ENCODE data around the gene MYCN.
A peak's percentile ranks its signal among the peaks of the same experiment; 100 is the strongest.
"Not testable (repeated sequence)": the region's sequence is repeated elsewhere in the genome, so short reads cannot be mapped to it uniquely, and the experiment has no call there.

The MYCN gene

DNA sequence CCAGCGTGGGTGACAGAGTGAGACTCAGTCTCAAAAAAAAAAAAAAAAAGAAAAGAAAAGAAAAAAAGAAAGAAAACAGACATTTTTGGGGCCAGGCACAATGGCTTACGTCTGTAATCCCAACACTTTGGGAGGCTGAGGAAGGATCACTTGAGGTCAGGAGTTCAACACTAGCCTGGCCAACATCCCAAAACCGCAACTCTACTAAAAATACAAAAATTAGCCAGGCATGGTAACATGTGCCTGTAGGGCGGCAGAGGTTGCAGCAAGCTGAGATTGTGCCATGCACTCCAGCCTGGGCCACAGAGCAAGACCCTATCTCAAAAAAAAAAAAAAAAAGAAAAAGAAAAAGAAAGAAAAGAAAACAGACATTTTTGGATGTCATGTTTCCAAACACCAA, 24.8 kb upstream of the MYCN start:
- not testable (repeated sequence) for ATAC-seq; H3K4me3 Mint-ChIP-seq; H3K4me1 Mint-ChIP-seq; H3K27ac Mint-ChIP-seq; H3K27me3 Mint-ChIP-seq; DNase-seq; H3K9me3 Mint-ChIP-seq; H3K36me3 Mint-ChIP-seq (ENCODE audit: low read depth)

DNA sequence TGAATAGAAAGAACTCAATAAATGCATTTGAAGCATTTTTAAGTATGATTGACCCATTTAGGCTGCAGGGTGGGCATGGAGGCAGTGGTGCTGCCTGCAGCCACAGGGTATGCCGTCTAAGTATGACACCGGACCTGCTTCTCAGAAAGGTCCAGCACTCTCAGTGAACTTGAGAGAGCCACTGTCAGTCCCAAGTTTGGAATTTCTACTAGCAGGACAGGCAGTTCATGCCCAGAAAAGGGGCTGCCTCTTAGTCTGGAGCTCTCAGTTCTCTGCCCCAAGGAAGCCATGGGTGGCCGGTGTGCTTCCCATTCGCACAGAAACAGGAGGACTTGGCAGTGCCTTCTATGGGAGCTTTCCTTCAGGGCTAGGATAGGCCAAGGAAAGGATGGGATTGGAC, 24.0 kb upstream of the MYCN start:
- H3K4me1 Mint-ChIP-seq, result no peaks in the 10 kb centered on the region
- H3K27me3 Mint-ChIP-seq, result no peaks in the 10 kb centered on the region
- ATAC-seq, result no peak
- H3K27ac Mint-ChIP-seq, result no peak overlapping the region
- no peaks in the 10 kb centered on the region for H3K36me3 Mint-ChIP-seq (ENCODE audit: low read depth)
- no peaks in the 10 kb centered on the region for H3K9me3 Mint-ChIP-seq
- H3K4me3 Mint-ChIP-seq, result no peak overlapping the region
- DNase-seq, result no peak

DNA sequence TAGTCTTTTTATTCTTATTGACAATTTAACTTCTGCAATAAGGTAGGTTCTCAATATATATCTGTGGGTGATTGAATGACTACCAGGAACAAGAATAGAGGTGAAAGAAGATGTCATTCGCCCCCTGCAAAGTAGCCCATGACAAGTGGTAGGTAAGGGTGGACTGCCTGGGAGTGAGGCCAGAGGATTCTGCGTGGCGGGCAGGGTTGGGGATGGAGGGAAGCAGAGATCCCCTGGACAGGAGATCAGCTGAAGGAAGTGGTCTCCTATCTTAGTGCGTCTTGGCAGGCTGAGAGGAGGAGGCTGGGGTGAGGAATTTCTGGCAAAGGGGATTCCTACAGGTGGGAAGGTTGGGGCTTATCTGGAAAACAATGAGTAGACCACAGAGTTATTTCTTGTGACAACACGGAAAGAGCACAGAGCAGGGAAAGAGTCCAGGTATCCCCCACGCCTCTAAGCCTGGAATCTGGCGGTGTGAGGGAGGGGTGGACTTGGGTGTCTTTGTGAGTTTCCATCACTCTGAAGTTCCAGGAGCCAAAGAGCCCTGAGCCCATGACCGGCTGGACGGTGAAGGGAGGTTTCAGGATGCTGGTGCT, 21.5 kb upstream of the MYCN start:
- H3K27me3 Mint-ChIP-seq, result no peaks in the 10 kb centered on the region
- no peak for ATAC-seq
- no peak overlapping the region for H3K4me3 Mint-ChIP-seq
- H3K9me3 Mint-ChIP-seq, result no peaks in the 10 kb centered on the region
- no peak overlapping the region for H3K27ac Mint-ChIP-seq
- DNase-seq, result no peak
- no peaks in the 10 kb centered on the region for H3K4me1 Mint-ChIP-seq
- H3K36me3 Mint-ChIP-seq (ENCODE audit: low read depth), result no peaks in the 10 kb centered on the region

DNA sequence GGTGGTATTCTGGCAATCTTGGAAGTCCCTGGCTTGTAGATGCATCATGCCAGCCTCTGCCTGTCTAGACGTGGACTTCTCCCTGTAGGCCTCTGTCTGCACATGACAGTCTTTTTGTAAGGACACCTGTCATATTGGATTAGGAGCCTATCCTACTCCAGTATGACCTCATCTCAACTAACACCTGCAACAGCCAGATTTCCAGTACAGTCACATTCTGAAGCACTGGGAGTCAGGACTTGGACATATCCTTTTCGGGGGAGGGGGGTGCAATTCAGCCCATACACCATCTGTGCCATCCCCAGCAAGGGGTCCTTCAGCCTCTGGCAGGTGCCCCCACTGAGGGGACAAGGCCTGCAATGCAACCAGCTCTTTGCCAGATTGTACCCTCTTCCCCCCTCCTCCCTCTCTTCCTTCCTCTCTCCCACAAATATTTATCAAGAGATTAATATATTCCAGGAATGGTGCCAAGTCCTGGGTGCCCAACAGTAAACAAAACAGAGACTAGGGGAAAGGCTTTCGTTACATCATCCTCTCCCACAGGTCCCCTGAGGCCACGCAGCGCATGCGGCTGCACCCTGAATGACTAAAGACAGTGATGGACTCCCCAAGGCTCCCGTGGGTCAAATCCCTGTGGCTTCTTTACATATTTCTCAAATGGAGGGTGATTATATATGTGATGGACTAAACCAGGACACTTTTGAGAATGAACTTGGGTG, 20.5 kb upstream of the MYCN start:
- no peak overlapping the region for H3K27ac Mint-ChIP-seq
- no peaks in the 10 kb centered on the region for H3K9me3 Mint-ChIP-seq
- no peaks in the 10 kb centered on the region for H3K4me1 Mint-ChIP-seq
- H3K27me3 Mint-ChIP-seq, result no peaks in the 10 kb centered on the region
- ATAC-seq (no peak), DNase-seq (no peak)
- no peaks in the 10 kb centered on the region for H3K36me3 Mint-ChIP-seq (ENCODE audit: low read depth)
- H3K4me3 Mint-ChIP-seq, result no peak overlapping the region

DNA sequence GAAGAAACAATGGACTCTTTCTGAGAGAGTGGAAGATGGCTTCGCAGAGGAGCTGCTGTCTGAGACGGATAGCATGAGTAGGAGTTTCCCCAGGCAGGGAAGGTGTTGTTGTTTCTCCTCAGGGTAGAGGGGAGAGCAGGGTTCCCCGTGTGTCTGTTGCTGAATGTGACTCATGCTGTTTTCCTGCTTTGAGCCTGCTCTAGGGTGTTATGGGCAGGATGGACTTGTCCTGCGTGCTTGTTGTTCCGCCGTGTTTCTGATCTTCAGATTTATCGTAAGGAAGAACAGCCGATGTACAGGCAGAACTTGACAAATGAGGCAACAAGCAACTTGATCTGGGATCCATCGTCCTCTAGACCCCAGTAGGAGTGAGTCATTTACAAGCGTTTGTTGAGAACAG, 19.7 kb upstream of the MYCN start:
- H3K27ac Mint-ChIP-seq, result no peak overlapping the region
- no peaks in the 10 kb centered on the region for H3K27me3 Mint-ChIP-seq
- no peak overlapping the region for H3K4me3 Mint-ChIP-seq
- ATAC-seq (no peak), DNase-seq (no peak)
- no peaks in the 10 kb centered on the region for H3K4me1 Mint-ChIP-seq
- no peaks in the 10 kb centered on the region for H3K36me3 Mint-ChIP-seq (ENCODE audit: low read depth)
- H3K9me3 Mint-ChIP-seq, result no peaks in the 10 kb centered on the region

DNA sequence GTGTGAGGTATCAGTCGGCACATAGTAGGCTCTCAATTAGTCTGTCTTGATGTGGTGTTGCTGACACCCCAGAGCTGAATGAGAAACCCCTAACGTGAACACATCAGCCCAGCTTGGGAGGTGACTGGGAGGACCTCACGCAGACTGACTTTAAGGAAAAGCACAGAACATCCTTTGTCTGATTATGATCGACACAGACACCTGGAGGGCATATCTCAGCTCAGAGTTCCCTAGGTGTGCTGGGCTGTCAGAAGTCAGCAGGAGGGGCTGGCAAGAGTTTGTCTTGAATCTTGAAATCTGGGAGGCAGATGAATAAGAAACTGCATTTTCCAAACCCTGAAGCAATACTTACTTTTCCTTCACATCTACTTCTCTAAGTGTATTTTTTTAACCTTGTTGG, 16.8 kb upstream of the MYCN start:
- Mint-ChIP-seq H3K4me3 (no peak overlapping the region), H3K27me3 (no peaks in the 10 kb centered on the region), H3K9me3 (no peaks in the 10 kb centered on the region), H3K36me3 (ENCODE audit: low read depth) (no peaks in the 10 kb centered on the region), H3K4me1 (no peaks in the 10 kb centered on the region), H3K27ac (no peak overlapping the region)
- DNase-seq (no peak), ATAC-seq (no peak)

DNA sequence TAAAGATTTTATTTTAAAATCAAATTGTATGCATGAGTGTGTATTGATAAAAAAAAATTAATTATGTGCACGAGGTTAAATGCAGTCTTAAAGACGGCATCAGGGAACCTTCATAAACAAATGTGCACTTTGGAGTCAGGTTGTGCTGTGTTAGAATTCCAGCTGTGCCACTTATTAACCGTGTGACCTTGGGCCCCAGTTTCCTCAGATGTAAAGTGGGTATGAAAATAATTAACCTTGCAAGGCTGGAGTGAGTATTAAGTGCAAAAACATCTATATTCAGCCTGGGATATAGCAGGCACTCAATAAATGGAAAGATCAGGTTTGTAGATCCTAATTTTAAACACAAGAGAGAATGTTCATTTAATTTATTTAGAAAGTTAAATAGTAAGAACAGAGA, 14.5 kb upstream of the MYCN start:
- Mint-ChIP-seq H3K36me3 (ENCODE audit: low read depth) (no peaks in the 10 kb centered on the region), H3K27ac (no peak overlapping the region), H3K4me3 (no peak overlapping the region), H3K4me1 (no peaks in the 10 kb centered on the region), H3K9me3 (no peaks in the 10 kb centered on the region), H3K27me3 (no peaks in the 10 kb centered on the region)
- ATAC-seq (no peak), DNase-seq (no peak)

DNA sequence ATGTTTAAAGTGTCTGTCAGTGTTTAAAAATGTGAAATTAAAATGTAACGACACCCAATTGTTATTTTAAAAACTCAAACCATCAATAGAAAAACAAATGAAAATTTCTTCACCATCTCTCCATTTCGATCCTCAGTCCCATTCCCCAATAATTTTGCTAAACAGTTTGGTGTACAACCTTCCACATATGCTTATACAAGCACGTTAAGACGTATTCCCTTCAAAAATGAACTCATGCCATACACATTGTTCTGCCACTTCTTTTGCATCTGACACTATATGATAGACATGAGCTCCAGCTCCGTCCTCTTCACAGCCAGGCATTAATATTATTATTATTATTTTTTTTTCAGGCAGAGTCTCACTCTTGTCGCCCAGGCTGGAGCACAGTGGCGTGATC, 14.1 kb upstream of the MYCN start:
- Mint-ChIP-seq H3K4me3 (no peak overlapping the region), H3K4me1 (no peaks in the 10 kb centered on the region), H3K27me3 (no peaks in the 10 kb centered on the region), H3K36me3 (ENCODE audit: low read depth) (no peaks in the 10 kb centered on the region), H3K9me3 (no peaks in the 10 kb centered on the region), H3K27ac (no peak overlapping the region)
- DNase-seq (no peak), ATAC-seq (no peak)

DNA sequence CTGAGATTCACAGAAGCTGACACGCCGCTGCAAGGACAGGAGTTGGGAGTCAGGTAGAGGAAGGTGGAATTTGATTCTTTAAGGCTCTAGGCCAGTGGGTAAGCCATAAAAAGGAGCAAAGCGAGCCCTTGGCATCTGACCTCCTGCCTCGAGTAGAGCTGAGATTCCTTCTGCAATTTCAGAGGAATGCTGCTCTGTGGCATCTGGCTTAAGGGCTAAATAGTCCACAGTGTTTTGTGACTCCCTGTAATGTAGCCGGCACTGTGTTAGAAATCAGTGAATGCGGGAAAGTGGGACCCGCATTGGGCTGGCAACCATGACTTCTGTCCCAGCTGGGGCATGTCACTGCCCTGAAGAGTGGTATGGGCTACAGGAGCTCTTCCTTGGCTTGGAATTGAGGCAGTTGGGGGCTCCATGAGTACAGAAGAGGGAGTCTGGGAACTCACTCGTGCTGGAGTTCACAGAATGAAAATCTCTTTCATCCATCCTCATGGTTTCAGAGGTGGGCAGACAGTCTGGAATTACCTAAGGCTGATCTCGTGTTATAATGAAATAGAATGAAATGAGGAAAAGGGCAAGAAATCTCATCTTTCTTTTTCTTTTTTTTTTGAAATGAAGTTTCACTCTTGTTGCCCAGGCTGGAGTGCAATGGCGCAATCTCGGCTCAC, 12.7 kb upstream of the MYCN start:
- Mint-ChIP-seq H3K4me1 (no peaks in the 10 kb centered on the region), H3K27me3 (peaks cover 3% of the 10 kb centered on the region), H3K36me3 (ENCODE audit: low read depth) (no peaks in the 10 kb centered on the region), H3K4me3 (no peak overlapping the region), H3K27ac (no peak overlapping the region), H3K9me3 (no peaks in the 10 kb centered on the region)
- DNase-seq (no peak), ATAC-seq (peak; percentile 10)

DNA sequence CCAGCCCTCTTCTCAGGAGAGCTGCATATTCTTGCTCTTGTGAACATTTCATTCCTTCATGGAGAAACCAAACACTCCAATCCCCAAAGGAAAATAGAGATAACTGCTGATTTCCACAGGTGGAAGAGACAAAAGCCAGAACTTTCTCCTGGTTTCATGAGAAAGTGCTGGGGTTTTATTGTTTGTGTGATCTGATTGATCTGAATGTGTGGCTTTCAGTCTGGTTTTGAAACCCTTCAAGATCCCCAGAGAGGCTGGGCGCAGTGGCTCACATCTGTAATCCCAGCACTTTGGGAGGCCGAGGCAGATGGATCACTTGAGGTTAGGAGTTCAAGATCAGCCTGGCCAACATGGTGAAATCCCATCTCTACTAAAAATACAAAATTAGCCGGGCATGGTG, 11.3 kb upstream of the MYCN start:
- H3K9me3 Mint-ChIP-seq; H3K4me3 Mint-ChIP-seq; ATAC-seq; H3K36me3 Mint-ChIP-seq (ENCODE audit: low read depth); DNase-seq; H3K27ac Mint-ChIP-seq; H3K4me1 Mint-ChIP-seq; H3K27me3 Mint-ChIP-seq: not testable (repeated sequence)

DNA sequence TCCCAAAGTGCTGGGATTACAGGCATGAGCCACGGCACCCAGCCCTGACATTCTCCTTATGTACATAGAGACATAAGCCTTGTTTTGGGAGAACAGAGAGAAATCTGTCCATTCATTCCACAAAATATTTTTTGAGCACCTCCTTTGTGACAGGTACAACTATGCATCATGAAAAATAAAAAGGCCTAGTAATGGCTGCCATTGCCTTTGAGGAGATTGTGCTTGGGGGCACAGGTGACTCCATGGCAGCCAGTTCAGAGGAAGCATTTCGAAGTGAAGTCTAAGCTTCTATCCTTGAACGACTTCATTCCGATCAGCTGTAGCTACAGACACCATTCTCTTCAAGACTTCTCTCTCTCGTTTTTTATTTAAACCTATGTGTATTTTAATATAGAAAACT, 10.5 kb upstream of the MYCN start:
- H3K4me3 Mint-ChIP-seq, result no peak overlapping the region
- no peak for DNase-seq
- H3K4me1 Mint-ChIP-seq, result no peaks in the 10 kb centered on the region
- ATAC-seq, result no peak
- H3K9me3 Mint-ChIP-seq, result no peaks in the 10 kb centered on the region
- H3K36me3 Mint-ChIP-seq (ENCODE audit: low read depth), result no peaks in the 10 kb centered on the region
- no peak overlapping the region for H3K27ac Mint-ChIP-seq
- peaks cover 5% of the 10 kb centered on the region for H3K27me3 Mint-ChIP-seq

DNA sequence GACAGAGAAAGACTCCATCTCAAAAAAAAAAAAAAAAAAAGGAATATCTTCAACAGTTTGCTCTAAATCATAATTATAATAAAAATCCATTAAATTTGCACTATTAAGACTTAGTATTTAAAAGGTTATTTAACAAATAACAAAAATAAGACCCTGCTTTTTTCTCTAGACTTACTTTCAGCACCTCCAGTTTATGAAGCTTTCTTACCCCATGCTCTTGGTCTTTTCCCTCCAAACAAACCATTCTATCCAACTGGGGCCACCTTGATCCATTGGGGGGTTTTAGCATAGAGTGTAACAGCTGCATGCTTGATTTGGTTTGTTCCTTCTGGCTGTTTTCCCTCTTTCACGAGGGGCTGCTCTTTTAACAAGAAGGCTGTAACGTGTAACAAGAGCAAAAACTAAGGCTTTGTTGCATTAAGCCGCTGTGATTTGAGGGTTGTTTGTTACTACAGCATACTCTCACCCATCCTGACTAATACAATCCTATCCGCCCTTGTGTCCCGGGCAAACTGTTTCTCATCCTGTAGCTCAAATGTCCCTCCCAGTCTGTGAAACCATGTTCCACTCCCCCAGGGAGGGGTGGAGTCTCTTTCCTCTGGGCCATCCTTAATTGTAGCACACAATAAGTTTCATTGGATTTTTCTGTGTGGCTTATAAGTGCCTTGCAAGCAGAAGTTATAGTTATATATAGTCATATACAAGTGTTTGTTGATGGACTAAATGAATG, 9.6 kb upstream of the MYCN start:
- Mint-ChIP-seq H3K4me3 (no peak overlapping the region), H3K27ac (no peak overlapping the region), H3K36me3 (ENCODE audit: low read depth) (no peaks in the 10 kb centered on the region), H3K27me3 (peaks cover 11% of the 10 kb centered on the region), H3K4me1 (no peaks in the 10 kb centered on the region), H3K9me3 (no peaks in the 10 kb centered on the region)
- ATAC-seq (no peak), DNase-seq (no peak)

DNA sequence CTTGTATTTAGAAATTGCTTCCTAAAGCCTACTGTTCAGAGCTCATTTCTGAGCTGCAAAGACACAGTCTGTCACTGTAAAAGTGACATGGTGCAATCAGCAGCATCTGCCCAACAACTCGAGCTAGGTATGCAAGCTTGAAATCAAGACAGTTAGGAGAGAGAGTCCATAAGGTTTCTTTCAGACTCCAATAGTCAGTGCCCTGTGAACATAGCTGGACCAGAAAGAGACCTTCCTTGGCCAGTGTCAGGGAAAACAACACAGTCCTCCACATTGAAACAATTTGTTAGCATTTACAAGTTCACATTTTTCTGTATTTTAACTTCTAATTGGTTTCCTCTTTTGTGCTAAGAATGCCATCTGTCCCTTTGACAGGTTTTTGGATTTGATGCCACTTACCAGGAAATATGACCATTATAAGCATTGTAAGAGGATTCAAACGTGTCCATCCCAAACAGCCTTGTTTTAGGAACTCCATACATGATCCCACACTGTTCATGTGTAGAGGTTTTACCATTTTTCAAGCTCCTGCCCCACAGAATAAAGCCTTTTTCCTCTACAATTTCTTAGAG, 8.9 kb upstream of the MYCN start:
- Mint-ChIP-seq H3K27ac (no peak overlapping the region), H3K27me3 (peaks cover 15% of the 10 kb centered on the region), H3K9me3 (no peaks in the 10 kb centered on the region), H3K36me3 (ENCODE audit: low read depth) (no peaks in the 10 kb centered on the region), H3K4me3 (no peak overlapping the region), H3K4me1 (no peaks in the 10 kb centered on the region)
- no peak for DNase-seq
- ATAC-seq, result no peak

DNA sequence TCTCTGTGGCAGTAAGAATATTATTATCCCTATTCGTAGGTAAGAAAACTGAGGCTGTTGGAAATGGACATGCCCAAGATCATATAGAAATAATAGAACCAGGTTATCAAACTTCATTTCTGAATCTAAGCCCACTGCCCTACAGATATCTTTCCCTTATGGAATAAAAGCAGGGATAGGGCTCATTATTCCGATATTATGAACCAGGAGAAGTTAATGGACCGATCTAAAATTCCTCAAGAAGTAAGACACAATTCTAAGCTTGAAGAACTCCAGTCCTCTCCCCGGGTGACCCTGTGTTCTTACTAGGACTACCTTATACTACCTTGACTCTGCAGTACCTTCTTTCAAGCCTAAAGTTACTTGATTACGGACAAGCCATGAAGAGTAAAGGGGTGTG, 8.4 kb upstream of the MYCN start:
- ATAC-seq (no peak), DNase-seq (no peak)
- H3K27ac Mint-ChIP-seq, result no peak overlapping the region

More for the DNA sequence above, 8.4 kb upstream of the MYCN start:
- no peaks in the 10 kb centered on the region for H3K4me1 Mint-ChIP-seq
- no peaks in the 10 kb centered on the region for H3K36me3 Mint-ChIP-seq (ENCODE audit: low read depth)
- no peaks in the 10 kb centered on the region for H3K9me3 Mint-ChIP-seq
- H3K27me3 Mint-ChIP-seq, result peaks cover 19% of the 10 kb centered on the region
- no peak overlapping the region for H3K4me3 Mint-ChIP-seq
